HepG2 (cell line): Measurements from ENCODE around the gene ATRAID. TPM values are rescaled to one million over a fixed set of nuclear protein-coding genes. Genes with fewer than 3 reads are reported as not detected.

Source experiments
- CEBPB ChIP-seq: IDR thresholded peaks from 2 replicates; pipeline ENCODE4 v1.6.1; 2011; ENCODE audit warnings: low read depth, low read length, improper control_type of control experiment, borderline replicate concordance
- DNMT3B ChIP-seq: conservative IDR thresholded peaks from 2 replicates; pipeline ENCODE4 v1.6.1; 2016; ENCODE audit warnings: missing biosample characterization, control low read depth
- GATA4 ChIP-seq: sonication (generic); IDR thresholded peaks from 2 replicates; pipeline ENCODE4 v1.6.1; 2016; ENCODE audit warnings: antibody characterized with exemption, low read depth, borderline replicate concordance
- HDAC1 ChIP-seq: sonication (generic); formaldehyde crosslinking; IDR thresholded peaks from 2 replicates; pipeline ENCODE4 v1.5.1; 2020; ENCODE audit warnings: mild to moderate bottlenecking, missing genetic modification reagents
- MXD1 ChIP-seq: sonication (generic); formaldehyde crosslinking; IDR thresholded peaks from 2 replicates; pipeline ENCODE4 v1.4.0; 2020; ENCODE audit warnings: mild to moderate bottlenecking, missing genetic modification reagents
- NR2C2 ChIP-seq: sonication (generic); formaldehyde crosslinking; IDR thresholded peaks from 2 replicates; pipeline ENCODE4 v1.4.0; 2020; ENCODE audit warnings: missing genetic modification reagents, mild to moderate bottlenecking, moderate library complexity, borderline replicate concordance
- PTBP1 ChIP-seq: fragments of 200-400 bp; formaldehyde crosslinking; IDR thresholded peaks from 2 replicates; pipeline ENCODE4 v1.6.1; 2018; ENCODE audit warnings: low read length, low read depth; ENCODE audit not compliant: poor library complexity, severe bottlenecking
- TARDBP ChIP-seq: sonication (generic); formaldehyde crosslinking; IDR thresholded peaks from 2 replicates; pipeline ENCODE4 v1.8.0; 2022; ENCODE audit warnings: mild to moderate bottlenecking, missing genetic modification reagents
- ZBTB10 ChIP-seq: sonication (generic); formaldehyde crosslinking; IDR thresholded peaks from 2 replicates; pipeline ENCODE4 v1.4.0; 2020; ENCODE audit warnings: missing genetic modification reagents, borderline replicate concordance
- ZNF251 ChIP-seq: sonication (generic); formaldehyde crosslinking; IDR thresholded peaks from 2 replicates; pipeline ENCODE4 v1.9.0; 2021; ENCODE audit warnings: mild to moderate bottlenecking, missing genetic modification reagents
- ZNF33A ChIP-seq: sonication (generic); formaldehyde crosslinking; IDR thresholded peaks from 2 replicates; pipeline ENCODE4 v1.5.1; 2020; ENCODE audit warnings: missing genetic modification reagents, mild to moderate bottlenecking, moderate library complexity, borderline replicate concordance
- ZNF781 ChIP-seq: sonication (generic); formaldehyde crosslinking; IDR thresholded peaks from 2 replicates; pipeline ENCODE4 v1.5.1; 2020; ENCODE audit warnings: borderline replicate concordance, mild to moderate bottlenecking, missing genetic modification reagents; ENCODE audit errors: not compliant biosample characterization
- polyA plus RNA-seq, 8 experiments: library from polyadenylated mRNA; depleted of rRNA in 3 of 8; stranded (reverse) in 7 of 8; unstranded in 1 of 8; fragments of >200 nt; fragmentation: Illumina TruSeq in 4 of 8; extraction: Trizol in 4 of 8; gene quantifications; 2 replicates each; pipeline versions ENCODE4 v1.2.1 to v1.2.3, GENCODE V29; 2011 to 2016; ENCODE audit warnings: low read depth in 4 of 8, missing spikeins in 1 of 8, mixed read lengths in 1 of 8; ENCODE audit not compliant: insufficient read depth in 1 of 8
- total RNA-seq, 5 experiments: library from RNA; depleted of rRNA; stranded (reverse); fragments of >200 nt; fragmentation: Illumina TruSeq; extraction: Trizol; gene quantifications; 2 replicates each; pipeline ENCODE4 v1.2.3, GENCODE V29; 2016; ENCODE audit warnings: low read depth in 1 of 5
- TF ChIP-seq, protein P1 (sequence below): sonication (generic); formaldehyde crosslinking; IDR thresholded peaks from 2 replicates; pipeline ENCODE4 v1.8.0; 2023; ENCODE audit warnings: mild to moderate bottlenecking, missing genetic modification reagents
- TF ChIP-seq, protein P2 (sequence below): sonication (generic); formaldehyde crosslinking; IDR thresholded peaks from 2 replicates; pipeline ENCODE4 v1.8.1; 2023; ENCODE audit warnings: mild to moderate bottlenecking, missing genetic modification reagents
- TF ChIP-seq, protein P3 (sequence below): IDR thresholded peaks from 2 replicates; pipeline ENCODE4 v1.6.1; 2012; ENCODE audit warnings: inconsistent platforms
- TF ChIP-seq, protein P4 (sequence below): sonication (generic); formaldehyde crosslinking; IDR thresholded peaks from 2 replicates; pipeline ENCODE4 v1.5.0; 2020; ENCODE audit warnings: missing genetic modification reagents
- TF ChIP-seq, protein P5 (sequence below): sonication (generic); formaldehyde crosslinking; IDR thresholded peaks from 2 replicates; pipeline ENCODE4 v1.8.0; 2022; ENCODE audit warnings: mild to moderate bottlenecking, missing genetic modification reagents
- TF ChIP-seq, protein P6 (sequence below): IDR thresholded peaks from 2 replicates; pipeline ENCODE4 v1.6.1; 2016; ENCODE audit warnings: mild to moderate bottlenecking

The ATRAID gene
- total and polyA plus RNA-seq, 2 of the 13 experiments (the other 11 are each of a cell fraction or from before 2014, with no cell fraction given): 207 to 382 TPM

DNA sequence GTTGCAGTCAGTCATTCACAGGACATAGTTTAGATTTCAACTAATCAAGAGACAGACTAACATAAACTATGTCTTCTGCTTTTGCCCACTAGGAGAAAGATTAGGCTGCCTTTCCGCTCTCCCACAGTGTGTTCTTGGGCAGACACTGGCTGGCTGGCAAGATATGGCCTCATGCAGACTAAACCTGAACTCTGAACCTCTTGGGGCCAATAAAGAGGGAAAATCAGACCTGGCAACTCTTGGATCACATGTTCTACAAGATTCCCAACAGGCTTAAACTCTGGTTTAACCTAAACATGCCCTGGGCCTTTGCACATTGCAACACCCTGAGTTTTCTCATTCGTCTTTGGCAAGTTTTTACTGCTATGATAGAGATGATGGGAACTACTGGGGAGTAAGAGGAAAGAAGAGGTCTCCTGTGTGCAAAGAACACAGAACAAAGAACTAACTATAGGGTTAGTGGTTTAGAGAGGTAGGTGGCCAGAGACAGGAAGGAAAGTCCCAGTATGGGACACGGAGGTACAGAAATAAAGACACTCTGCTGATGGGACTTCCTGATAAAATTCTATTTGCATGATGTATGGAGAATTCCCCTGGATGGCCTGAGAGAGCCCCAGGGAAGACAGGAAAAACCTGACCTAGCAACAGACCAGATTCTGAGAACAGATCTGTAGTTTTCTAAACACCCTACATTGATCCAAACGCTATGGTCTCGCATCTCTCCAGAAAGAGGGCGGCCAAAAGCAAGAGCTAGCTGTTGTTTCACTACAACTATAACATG, 2.0 kb upstream of the ATRAID start (continued):
- TF ChIP-seq, protein P1, sequence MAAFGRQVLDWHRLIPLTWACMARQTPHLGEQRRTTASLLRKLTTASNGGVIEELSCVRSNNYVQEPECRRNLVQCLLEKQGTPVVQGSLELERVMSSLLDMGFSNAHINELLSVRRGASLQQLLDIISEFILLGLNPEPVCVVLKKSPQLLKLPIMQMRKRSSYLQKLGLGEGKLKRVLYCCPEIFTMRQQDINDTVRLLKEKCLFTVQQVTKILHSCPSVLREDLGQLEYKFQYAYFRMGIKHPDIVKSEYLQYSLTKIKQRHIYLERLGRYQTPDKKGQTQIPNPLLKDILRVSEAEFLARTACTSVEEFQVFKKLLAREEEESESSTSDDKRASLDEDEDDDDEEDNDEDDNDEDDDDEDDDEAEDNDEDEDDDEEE (CRISPR knock-in tag): no peak
- TF ChIP-seq, protein P2, sequence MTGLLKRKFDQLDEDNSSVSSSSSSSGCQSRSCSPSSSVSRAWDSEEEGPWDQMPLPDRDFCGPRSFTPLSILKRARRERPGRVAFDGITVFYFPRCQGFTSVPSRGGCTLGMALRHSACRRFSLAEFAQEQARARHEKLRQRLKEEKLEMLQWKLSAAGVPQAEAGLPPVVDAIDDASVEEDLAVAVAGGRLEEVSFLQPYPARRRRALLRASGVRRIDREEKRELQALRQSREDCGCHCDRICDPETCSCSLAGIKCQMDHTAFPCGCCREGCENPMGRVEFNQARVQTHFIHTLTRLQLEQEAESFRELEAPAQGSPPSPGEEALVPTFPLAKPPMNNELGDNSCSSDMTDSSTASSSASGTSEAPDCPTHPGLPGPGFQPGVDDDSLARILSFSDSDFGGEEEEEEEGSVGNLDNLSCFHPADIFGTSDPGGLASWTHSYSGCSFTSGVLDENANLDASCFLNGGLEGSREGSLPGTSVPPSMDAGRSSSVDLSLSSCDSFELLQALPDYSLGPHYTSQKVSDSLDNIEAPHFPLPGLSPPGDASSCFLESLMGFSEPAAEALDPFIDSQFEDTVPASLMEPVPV (CRISPR knock-in tag): no peak
- TF ChIP-seq, protein P3, sequence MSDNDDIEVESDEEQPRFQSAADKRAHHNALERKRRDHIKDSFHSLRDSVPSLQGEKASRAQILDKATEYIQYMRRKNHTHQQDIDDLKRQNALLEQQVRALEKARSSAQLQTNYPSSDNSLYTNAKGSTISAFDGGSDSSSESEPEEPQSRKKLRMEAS: peak; percentile 61
- TF ChIP-seq PTBP1: no peak
- TF ChIP-seq ZNF781: peak; percentile 57
- TF ChIP-seq, protein P4, sequence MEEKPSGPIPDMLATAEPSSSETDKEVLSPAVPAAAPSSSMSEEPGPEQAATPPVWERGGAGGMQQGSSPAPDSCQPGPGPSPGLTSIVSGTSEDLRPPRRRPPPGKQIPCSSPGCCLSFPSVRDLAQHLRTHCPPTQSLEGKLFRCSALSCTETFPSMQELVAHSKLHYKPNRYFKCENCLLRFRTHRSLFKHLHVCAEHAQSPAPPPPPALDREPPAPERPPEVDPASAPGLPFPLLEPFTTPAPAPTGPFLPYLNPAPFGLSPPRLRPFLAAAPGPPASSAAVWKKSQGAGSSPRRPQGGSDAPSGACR: no peak
- no peak; the same call in 1 of the 2 replicates for TF ChIP-seq TARDBP
- no peak for TF ChIP-seq ZNF251 (CRISPR knock-in tag)
- TF ChIP-seq HDAC1 (CRISPR knock-in tag): peak; percentile 55; the same call in 1 of the 2 replicates
- TF ChIP-seq, protein P5, sequence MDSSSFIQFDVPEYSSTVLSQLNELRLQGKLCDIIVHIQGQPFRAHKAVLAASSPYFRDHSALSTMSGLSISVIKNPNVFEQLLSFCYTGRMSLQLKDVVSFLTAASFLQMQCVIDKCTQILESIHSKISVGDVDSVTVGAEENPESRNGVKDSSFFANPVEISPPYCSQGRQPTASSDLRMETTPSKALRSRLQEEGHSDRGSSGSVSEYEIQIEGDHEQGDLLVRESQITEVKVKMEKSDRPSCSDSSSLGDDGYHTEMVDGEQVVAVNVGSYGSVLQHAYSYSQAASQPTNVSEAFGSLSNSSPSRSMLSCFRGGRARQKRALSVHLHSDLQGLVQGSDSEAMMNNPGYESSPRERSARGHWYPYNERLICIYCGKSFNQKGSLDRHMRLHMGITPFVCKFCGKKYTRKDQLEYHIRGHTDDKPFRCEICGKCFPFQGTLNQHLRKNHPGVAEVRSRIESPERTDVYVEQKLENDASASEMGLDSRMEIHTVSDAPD (CRISPR knock-in tag): peak; percentile 71; the same call in 1 of the 2 replicates
- TF ChIP-seq DNMT3B: peak; percentile 39; the same call in 1 of the 2 replicates
- TF ChIP-seq NR2C2 (CRISPR knock-in tag): peak; percentile 39; the same call in 1 of the 2 replicates
- no peak for TF ChIP-seq ZBTB10
- TF ChIP-seq, protein P6, sequence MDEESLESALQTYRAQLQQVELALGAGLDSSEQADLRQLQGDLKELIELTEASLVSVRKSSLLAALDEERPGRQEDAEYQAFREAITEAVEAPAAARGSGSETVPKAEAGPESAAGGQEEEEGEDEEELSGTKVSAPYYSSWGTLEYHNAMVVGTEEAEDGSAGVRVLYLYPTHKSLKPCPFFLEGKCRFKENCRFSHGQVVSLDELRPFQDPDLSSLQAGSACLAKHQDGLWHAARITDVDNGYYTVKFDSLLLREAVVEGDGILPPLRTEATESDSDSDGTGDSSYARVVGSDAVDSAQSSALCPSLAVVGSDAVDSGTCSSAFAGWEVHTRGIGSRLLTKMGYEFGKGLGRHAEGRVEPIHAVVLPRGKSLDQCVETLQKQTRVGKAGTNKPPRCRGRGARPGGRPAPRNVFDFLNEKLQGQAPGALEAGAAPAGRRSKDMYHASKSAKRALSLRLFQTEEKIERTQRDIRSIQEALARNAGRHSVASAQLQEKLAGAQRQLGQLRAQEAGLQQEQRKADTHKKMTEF: 0 out of 2 replicates have a peak, but pooled peaks have one; percentile 32
- TF ChIP-seq GATA4: no peak
- no peak for TF ChIP-seq ZNF33A (CRISPR knock-in tag)
- no peak for TF ChIP-seq MXD1 (CRISPR knock-in tag)
- peak; percentile 78 for TF ChIP-seq CEBPB
